Anterior cingulate cortex (tissue), 58 donors: ENCODE results near the gene LRRC3.
A peak's percentile ranks its signal among the peaks of the same experiment; 100 is the strongest.

Experiments
- DNase-seq, 58 donors: peaks; one replicate each; lab custom pipeline; 2025; lab: John Stamatoyannopoulos, UW

Gene LRRC3

GRCh38 chr21:44455524-44456213 is 359 bp downstream of the LRRC3 start:
- no peak for DNase-seq

GRCh38 chr21:44456214-44456914 is 1.1 kb downstream of the LRRC3 start:
- DNase-seq, result no peak

- no peak for DNase-seq
These were observed 1.8 kb downstream of the LRRC3 start for GRCh38 chr21:44456915-44457736.

- DNase-seq, result no peak
These were observed 3.8 kb downstream of the LRRC3 start for GRCh38 chr21:44458971-44459711.

GRCh38 chr21:44459712-44460440 is 4.6 kb downstream of the LRRC3 start:
- no peak for DNase-seq

GRCh38 chr21:44460441-44460755 is 5.1 kb downstream of the LRRC3 start:
- DNase-seq, result no peak

- DNase-seq, result no peak
These were observed 5.7 kb downstream of the LRRC3 start for GRCh38 chr21:44461005-44461404.

- DNase-seq, result no peak
These were observed 6.2 kb downstream of the LRRC3 start for GRCh38 chr21:44461464-44462001.

GRCh38 chr21:44462086-44462833 is 7.0 kb downstream of the LRRC3 start:
- no peak for DNase-seq

GRCh38 chr21:44462834-44463200 is 7.5 kb downstream of the LRRC3 start:
- no peak for DNase-seq

GRCh38 chr21:44463724-44464123 is 8.4 kb downstream of the LRRC3 start:
- DNase-seq, result peak in 10 of 58 donors; percentile 11 to 38 (median 26)

GRCh38 chr21:44464351-44464750 is 9.0 kb downstream of the LRRC3 start:
- no peak for DNase-seq

- no peak for DNase-seq
These were observed 11.1 kb downstream of the LRRC3 start for GRCh38 chr21:44466351-44466954.

GRCh38 chr21:44466996-44467858 is 11.9 kb downstream of the LRRC3 start:
- DNase-seq, result no peak

GRCh38 chr21:44467859-44468195 is 12.5 kb downstream of the LRRC3 start:
- DNase-seq, result no peak

GRCh38 chr21:44471341-44471740 is 16.0 kb downstream of the LRRC3 start:
- DNase-seq, result no peak

- DNase-seq, result no peak
These were observed 16.7 kb downstream of the LRRC3 start for GRCh38 chr21:44471996-44472395.
